LoVo (cell line): ENCODE results near the gene ZNF524.
"Not testable (repeated sequence)": the region's sequence is repeated elsewhere in the genome, so short reads cannot be mapped to it uniquely, and the experiment has no call there.

ENCODE experiments used
- DNase-seq: peaks from one replicate; pipeline ENCODE4 v3.0.0-alpha.2; 2016; ENCODE audit warnings: low spot score

ZNF524 gene

GRCh38 chr19:55599842-55600661 lies at the start of gene ZNF524:
Gene ZNF524, plus strand, starts transcription at chr19:55600288. Its CDS starts 1,825 bp downstream, at chr19:55602113.
- peak; percentile 89 for DNase-seq

GRCh38 chr19:55550321-55550650 lies 49.8 kb upstream of the ZNF524 start:
- DNase-seq = no peak

GRCh38 chr19:55552206-55552605 lies 47.9 kb upstream of the ZNF524 start:
- no peak for DNase-seq

- no peak for DNase-seq
Measured at GRCh38 chr19:55552620-55553019, 47.5 kb upstream of the ZNF524 start.

- no peak for DNase-seq
Measured at GRCh38 chr19:55553217-55554182, 46.6 kb upstream of the ZNF524 start.

- no peak for DNase-seq
Measured at GRCh38 chr19:55554302-55554701, 45.8 kb upstream of the ZNF524 start.

- no peak for DNase-seq
Measured at GRCh38 chr19:55554741-55555152, 45.3 kb upstream of the ZNF524 start.

- no peak for DNase-seq
Measured at GRCh38 chr19:55559684-55560083, 40.4 kb upstream of the ZNF524 start.

GRCh38 chr19:55563261-55563690 lies 36.8 kb upstream of the ZNF524 start:
- no peak for DNase-seq

GRCh38 chr19:55566823-55567222 lies 33.3 kb upstream of the ZNF524 start:
- DNase-seq = no peak

- no peak for DNase-seq
Measured at GRCh38 chr19:55567708-55568328, 32.3 kb upstream of the ZNF524 start.

- DNase-seq = not testable (repeated sequence)
Measured at GRCh38 chr19:55569477-55569876, 30.6 kb upstream of the ZNF524 start.

- DNase-seq = not testable (repeated sequence)
Measured at GRCh38 chr19:55573929-55574328, 26.2 kb upstream of the ZNF524 start.

GRCh38 chr19:55576746-55577145 lies 23.3 kb upstream of the ZNF524 start:
- no peak for DNase-seq

- DNase-seq = no peak
Measured at GRCh38 chr19:55578031-55578760, 21.9 kb upstream of the ZNF524 start.

GRCh38 chr19:55578761-55579747 lies 21.0 kb upstream of the ZNF524 start:
- DNase-seq = no peak

GRCh38 chr19:55579766-55580621 lies 20.1 kb upstream of the ZNF524 start:
- no peak for DNase-seq

GRCh38 chr19:55580628-55581144 lies 19.4 kb upstream of the ZNF524 start, which contains the start of gene ZNF579:
Gene ZNF579, minus strand, starts transcription at chr19:55580848. Its CDS starts 1,209 bp downstream, at chr19:55579639.
- DNase-seq = peak; percentile 85
